ENCODE results near the gene ABI2. TPM values are rescaled to one million over a fixed set of nuclear protein-coding genes. Genes with fewer than 3 reads are reported as not detected.
"Not testable (repeated sequence)": the region's sequence is repeated elsewhere in the genome, so short reads cannot be mapped to it uniquely, and the experiment has no call there.

The ABI2 gene
- total and polyA plus RNA-seq, 4 experiments from 2014 or later, result 19.7 to 39.1 (median 26.3) TPM

DNA sequence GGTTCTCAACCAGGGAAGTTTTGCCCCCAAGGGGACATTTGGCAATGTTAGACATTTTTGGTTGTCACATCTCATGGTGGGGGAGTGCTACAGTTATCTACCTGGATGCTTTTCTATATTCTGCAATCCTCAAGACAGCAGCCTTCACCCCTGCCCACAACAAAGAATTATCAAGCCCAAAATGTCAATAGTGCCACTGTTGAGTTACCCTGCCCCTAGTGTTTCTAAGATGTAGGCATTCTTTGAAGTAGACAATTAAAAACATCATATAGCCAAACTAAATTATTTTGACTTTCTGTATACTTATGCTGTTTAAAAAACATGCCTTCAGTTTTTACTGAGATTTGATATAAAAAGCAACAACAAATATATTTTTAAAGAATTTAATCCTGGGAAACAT, 48.0 kb downstream of the ABI2 start:
- Histone ChIP-seq H3K9me3 (ENCODE audit: control insufficient read depth in 1 of 2, low read length in 2 of 2) (no peaks in the 10 kb centered on the region), H3K27me3 (ENCODE audit: insufficient read depth, low read length) (no peaks in the 10 kb centered on the region), H3K27ac (ENCODE audit: low read depth, low read length) (no peak overlapping the region), H3K4me3 (ENCODE audit: low read length in 2 of 2) (no peak overlapping the region), H3K4me1 (ENCODE audit: insufficient read depth, low read length) (no peaks in the 10 kb centered on the region), H3K36me3 (ENCODE audit: insufficient read depth, low read length) (no peaks in the 10 kb centered on the region)
- Mint-ChIP-seq H3K4me3 (no peak overlapping the region), H3K36me3 (peaks cover 5 to 9% of the 10 kb centered on the region in 2 donors), H3K4me1 (peaks cover 0 to 6% (median 2%) of the 10 kb centered on the region in 4 donors), H3K27ac (no peak overlapping the region), H3K9me3 (no peaks in the 10 kb centered on the region), H3K27me3 (no peaks in the 10 kb centered on the region)
- DNase-seq, result no peak
- ChIA-PET POLR2A (ENCODE audit: partially characterized antibody) (no interaction called here), CTCF (ENCODE audit: partially characterized antibody) (no interaction called here)
- intact Hi-C loops (cut with micrococcal nuclease), result no loop called here

DNA sequence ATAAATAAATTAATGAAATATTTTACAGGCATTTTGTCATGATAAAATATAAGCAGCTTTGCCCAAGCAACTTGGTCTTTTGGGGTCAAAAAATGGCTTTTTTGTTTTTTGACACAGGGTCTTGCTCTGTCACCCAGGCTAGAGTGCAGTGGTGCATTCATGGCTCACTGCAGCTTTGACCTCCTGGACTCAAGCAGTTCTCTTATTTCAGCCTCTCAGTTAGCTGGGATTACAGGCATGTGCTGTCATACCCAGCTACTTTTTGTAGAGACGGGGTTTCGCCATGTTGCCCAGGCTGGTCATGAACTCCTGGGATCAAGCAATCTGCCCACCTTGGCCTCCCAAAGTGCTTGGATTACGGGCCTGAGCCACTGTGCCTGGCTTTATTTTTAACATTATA, 51.0 kb downstream of the ABI2 start:
- Histone ChIP-seq H3K9me3 (ENCODE audit: control insufficient read depth in 1 of 2, low read length in 2 of 2) (no peaks in the 10 kb centered on the region), H3K36me3 (ENCODE audit: insufficient read depth, low read length) (no peaks in the 10 kb centered on the region), H3K4me1 (ENCODE audit: insufficient read depth, low read length) (no peaks in the 10 kb centered on the region), H3K27ac (ENCODE audit: low read depth, low read length) (no peak overlapping the region), H3K27me3 (ENCODE audit: insufficient read depth, low read length) (no peaks in the 10 kb centered on the region), H3K4me3 (ENCODE audit: low read length in 2 of 2) (no peak overlapping the region)
- no peak overlapping the region for H3K27ac Mint-ChIP-seq
- H3K9me3 Mint-ChIP-seq, result no peaks in the 10 kb centered on the region
- H3K27me3 Mint-ChIP-seq, result no peaks in the 10 kb centered on the region
- ChIA-PET POLR2A (ENCODE audit: partially characterized antibody) (no interaction called here), CTCF (ENCODE audit: partially characterized antibody) (no interaction called here)
- intact Hi-C loops (cut with micrococcal nuclease), result no loop called here
- H3K4me3 Mint-ChIP-seq, result no peak overlapping the region
- H3K4me1 Mint-ChIP-seq, result peaks cover 0 to 7% (median 2%) of the 10 kb centered on the region in 4 donors
- DNase-seq, result no peak
- peaks cover 14 to 20% of the 10 kb centered on the region in 2 donors for H3K36me3 Mint-ChIP-seq

DNA sequence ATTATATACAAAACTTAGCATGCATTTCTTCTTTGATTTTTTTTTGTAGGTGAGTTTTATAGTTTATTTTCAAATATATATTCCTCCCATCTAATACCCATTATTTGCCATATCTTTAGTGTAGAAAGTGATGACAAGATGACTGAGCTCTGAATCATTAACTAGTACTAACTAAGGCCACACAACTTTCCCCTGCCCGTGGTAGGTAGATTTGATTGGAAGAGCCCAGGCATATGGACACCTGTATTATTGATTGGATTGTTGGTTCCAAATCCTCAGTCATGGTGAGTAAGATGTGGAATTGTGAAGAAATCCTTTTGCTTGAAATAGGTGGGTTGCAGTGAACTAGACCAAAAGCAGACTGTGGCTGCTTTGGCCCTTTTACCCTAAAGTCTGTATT, 54.8 kb downstream of the ABI2 start:
- ChIA-PET CTCF (ENCODE audit: partially characterized antibody) (no interaction called here), POLR2A (ENCODE audit: partially characterized antibody) (interaction anchor here (0.7 kb wide), 1 partner anchor 18 kb away, joined by 3 read pairs; no protein-coding TSS in a partner anchor)
- Histone ChIP-seq H3K27me3 (ENCODE audit: insufficient read depth, low read length) (no peaks in the 10 kb centered on the region), H3K9me3 (ENCODE audit: control insufficient read depth in 1 of 2, low read length in 2 of 2) (no peaks in the 10 kb centered on the region), H3K4me1 (ENCODE audit: insufficient read depth, low read length) (no peaks in the 10 kb centered on the region), H3K36me3 (ENCODE audit: insufficient read depth, low read length) (no peaks in the 10 kb centered on the region), H3K4me3 (ENCODE audit: low read length in 2 of 2) (no peak overlapping the region), H3K27ac (ENCODE audit: low read depth, low read length) (no peak overlapping the region)
- Mint-ChIP-seq H3K9me3 (no peaks in the 10 kb centered on the region), H3K27me3 (no peaks in the 10 kb centered on the region), H3K36me3 (peaks cover 17% of the 10 kb centered on the region in 2 donors), H3K4me3 (no peak overlapping the region), H3K4me1 (peaks cover 0 to 1% (median 0%) of the 10 kb centered on the region in 4 donors), H3K27ac (no peak overlapping the region)
- no peak for DNase-seq
- intact Hi-C loops (cut with micrococcal nuclease), result no loop called here

DNA sequence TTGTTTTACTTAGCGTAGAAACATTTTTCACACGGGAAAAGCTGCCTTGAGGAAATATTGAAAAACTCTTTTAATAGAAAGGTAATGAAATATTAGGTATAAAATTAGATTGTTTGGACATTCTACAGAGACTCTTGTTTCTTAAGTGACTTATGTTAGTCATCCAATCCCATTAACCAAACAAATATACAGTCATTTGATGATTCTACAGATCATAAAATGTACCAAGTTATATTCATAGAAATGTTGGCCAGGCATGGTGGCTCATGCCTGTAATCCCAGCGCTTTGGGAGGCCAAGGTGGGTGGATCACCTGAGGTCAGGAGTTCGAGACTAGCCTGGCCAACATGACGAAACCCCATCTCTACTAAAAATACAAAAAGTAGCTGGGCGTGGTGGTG, 60.0 kb downstream of the ABI2 start:
- H3K27me3 Mint-ChIP-seq; H3K4me1 Mint-ChIP-seq; CTCF ChIA-PET (ENCODE audit: partially characterized antibody); H3K9me3 Mint-ChIP-seq; H3K9me3 ChIP-seq (ENCODE audit: control insufficient read depth in 1 of 2, low read length in 2 of 2); H3K27ac ChIP-seq (ENCODE audit: low read depth, low read length); H3K4me3 ChIP-seq (ENCODE audit: low read length in 2 of 2); H3K36me3 ChIP-seq (ENCODE audit: insufficient read depth, low read length); H3K27ac Mint-ChIP-seq; POLR2A ChIA-PET (ENCODE audit: partially characterized antibody); H3K4me1 ChIP-seq (ENCODE audit: insufficient read depth, low read length); H3K27me3 ChIP-seq (ENCODE audit: insufficient read depth, low read length); intact Hi-C loops (cut with micrococcal nuclease); DNase-seq: not testable (repeated sequence)
- Mint-ChIP-seq H3K4me3 (peak overlapping the region in 1 of 8 donors; percentile 15), H3K36me3 (peaks cover 14 to 19% of the 10 kb centered on the region in 2 donors)

DNA sequence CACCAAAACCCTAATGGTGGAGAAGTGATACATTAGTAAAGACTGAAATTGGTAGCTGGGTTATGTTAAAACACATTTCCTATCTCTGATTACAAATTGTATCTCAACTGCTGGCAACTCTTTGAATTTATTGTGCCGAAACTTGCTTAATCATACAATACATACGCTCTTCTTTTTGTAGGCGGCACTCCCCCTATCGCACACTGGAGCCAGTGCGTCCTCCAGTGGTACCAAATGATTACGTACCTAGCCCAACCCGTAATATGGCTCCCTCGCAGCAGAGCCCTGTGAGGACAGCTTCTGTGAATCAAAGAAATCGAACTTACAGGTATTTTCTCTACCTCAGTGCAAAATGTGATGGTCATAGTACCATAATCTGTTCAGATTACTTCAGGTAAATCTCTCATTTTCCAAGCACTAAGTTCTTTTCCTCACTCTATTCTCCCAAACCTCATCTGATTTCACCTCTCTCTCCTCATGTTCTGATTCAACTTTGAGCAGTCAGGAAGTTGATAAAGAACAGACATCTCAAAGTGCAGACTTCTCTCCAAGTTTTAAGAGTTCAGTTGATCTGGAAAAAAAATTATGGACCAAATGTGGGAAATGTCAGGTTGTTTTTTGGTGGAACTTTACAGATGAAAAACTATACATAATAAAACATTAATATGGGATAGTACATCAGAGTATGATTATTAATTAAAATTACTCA, 66.5 kb downstream of the ABI2 start:
- no peak overlapping the region for H3K4me3 Mint-ChIP-seq
- peaks cover 0 to 2% (median 0%) of the 10 kb centered on the region in 8 donors for H3K9me3 Mint-ChIP-seq
- Histone ChIP-seq H3K4me3 (ENCODE audit: low read length in 2 of 2) (no peak overlapping the region), H3K27me3 (ENCODE audit: insufficient read depth, low read length) (no peaks in the 10 kb centered on the region), H3K4me1 (ENCODE audit: insufficient read depth, low read length) (no peaks in the 10 kb centered on the region), H3K9me3 (ENCODE audit: control insufficient read depth in 1 of 2, low read length in 2 of 2) (no peaks in the 10 kb centered on the region), H3K36me3 (ENCODE audit: insufficient read depth, low read length) (peaks cover 7% of the 10 kb centered on the region), H3K27ac (ENCODE audit: low read depth, low read length) (no peak overlapping the region)
- ChIA-PET POLR2A (ENCODE audit: partially characterized antibody) (no interaction called here), CTCF (ENCODE audit: partially characterized antibody) (no interaction called here)
- intact Hi-C loops (cut with micrococcal nuclease), result no loop called here
- H3K36me3 Mint-ChIP-seq, result peaks cover 34 to 40% of the 10 kb centered on the region in 2 donors
- H3K4me1 Mint-ChIP-seq, result peaks cover 0 to 3% (median 0%) of the 10 kb centered on the region in 4 donors
- no peak overlapping the region for H3K27ac Mint-ChIP-seq
- no peak for DNase-seq
- no peaks in the 10 kb centered on the region for H3K27me3 Mint-ChIP-seq

DNA sequence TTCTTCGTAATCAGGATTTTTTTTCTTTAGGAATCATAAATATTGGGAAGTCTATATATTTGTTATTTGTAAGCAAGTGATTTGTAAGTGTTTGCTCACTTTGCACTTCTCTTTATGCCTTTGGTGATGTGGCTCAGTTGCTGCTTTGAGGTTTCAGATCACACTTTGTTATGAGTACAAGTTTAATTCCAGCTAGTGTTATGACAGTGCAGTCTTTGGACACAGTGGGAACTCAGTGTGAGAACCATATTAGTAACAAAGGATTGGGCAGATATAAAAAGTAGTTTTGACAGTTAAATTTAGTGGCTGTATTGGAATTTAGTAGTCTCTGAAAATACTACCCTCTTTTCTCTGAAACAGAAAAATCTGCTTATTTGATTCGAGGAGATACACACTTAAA, 67.7 kb downstream of the ABI2 start:
- POLR2A ChIA-PET (ENCODE audit: partially characterized antibody), result no interaction called here
- no peak overlapping the region for H3K4me3 ChIP-seq (ENCODE audit: low read length in 2 of 2)
- no peaks in the 10 kb centered on the region for H3K27me3 ChIP-seq (ENCODE audit: insufficient read depth, low read length)
- peaks cover 0 to 2% (median 0%) of the 10 kb centered on the region in 8 donors for H3K9me3 Mint-ChIP-seq
- H3K36me3 ChIP-seq (ENCODE audit: insufficient read depth, low read length), result peaks cover 7% of the 10 kb centered on the region
- intact Hi-C loops (cut with micrococcal nuclease), result no loop called here
- H3K36me3 Mint-ChIP-seq, result peaks cover 31 to 40% of the 10 kb centered on the region in 2 donors
- peaks cover 0 to 3% (median 0%) of the 10 kb centered on the region in 4 donors for H3K4me1 Mint-ChIP-seq
- no peaks in the 10 kb centered on the region for H3K27me3 Mint-ChIP-seq
- no peaks in the 10 kb centered on the region for H3K9me3 ChIP-seq (ENCODE audit: control insufficient read depth in 1 of 2, low read length in 2 of 2)
- H3K4me1 ChIP-seq (ENCODE audit: insufficient read depth, low read length), result no peaks in the 10 kb centered on the region
- no peak overlapping the region for H3K4me3 Mint-ChIP-seq
- CTCF ChIA-PET (ENCODE audit: partially characterized antibody), result no interaction called here
- DNase-seq, result no peak
- H3K27ac Mint-ChIP-seq, result no peak overlapping the region
- H3K27ac ChIP-seq (ENCODE audit: low read depth, low read length), result no peak overlapping the region

DNA sequence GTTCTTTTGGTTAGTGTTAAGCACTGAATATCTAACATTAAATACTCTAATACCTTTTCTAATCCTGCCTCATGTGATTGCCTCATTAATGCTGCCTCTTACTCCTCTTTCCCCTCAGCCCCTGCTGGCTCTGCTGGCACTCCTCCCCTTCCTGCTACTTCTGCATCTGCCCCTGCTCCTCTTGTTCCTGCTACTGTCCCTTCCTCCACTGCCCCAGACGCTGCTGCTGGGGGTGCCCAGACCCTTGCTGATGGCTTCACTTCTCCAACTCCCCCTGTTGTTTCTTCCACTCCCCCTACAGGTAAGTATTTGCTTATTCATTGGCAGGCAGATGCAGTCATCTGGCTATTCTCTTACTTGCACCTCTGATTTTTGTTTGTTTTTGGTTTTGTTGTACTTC, 68.5 kb downstream of the ABI2 start:
- POLR2A ChIA-PET (ENCODE audit: partially characterized antibody), result no interaction called here
- Histone ChIP-seq H3K27ac (ENCODE audit: low read depth, low read length) (no peak overlapping the region), H3K36me3 (ENCODE audit: insufficient read depth, low read length) (peaks cover 7% of the 10 kb centered on the region), H3K4me1 (ENCODE audit: insufficient read depth, low read length) (no peaks in the 10 kb centered on the region), H3K4me3 (ENCODE audit: low read length in 2 of 2) (no peak overlapping the region), H3K9me3 (ENCODE audit: control insufficient read depth in 1 of 2, low read length in 2 of 2) (no peaks in the 10 kb centered on the region), H3K27me3 (ENCODE audit: insufficient read depth, low read length) (no peaks in the 10 kb centered on the region)
- Mint-ChIP-seq H3K4me3 (no peak overlapping the region), H3K9me3 (peaks cover 0 to 2% (median 0%) of the 10 kb centered on the region in 8 donors), H3K36me3 (peaks cover 34 to 46% of the 10 kb centered on the region in 2 donors), H3K27ac (peak overlapping the region in 1 of 7 donors; percentile 44), H3K27me3 (no peaks in the 10 kb centered on the region), H3K4me1 (peaks cover 0 to 3% (median 0%) of the 10 kb centered on the region in 4 donors)
- DNase-seq, result no peak
- CTCF ChIA-PET (ENCODE audit: partially characterized antibody), result no interaction called here
- intact Hi-C loops (cut with micrococcal nuclease), result no loop called here

All from CD4-positive, alpha-beta memory T cell (primary cell).